Measurements from ENCODE around the gene OR10H4.
"Not testable (repeated sequence)": the region's sequence is repeated elsewhere in the genome, so short reads cannot be mapped to it uniquely, and the experiment has no call there.

DNA sequence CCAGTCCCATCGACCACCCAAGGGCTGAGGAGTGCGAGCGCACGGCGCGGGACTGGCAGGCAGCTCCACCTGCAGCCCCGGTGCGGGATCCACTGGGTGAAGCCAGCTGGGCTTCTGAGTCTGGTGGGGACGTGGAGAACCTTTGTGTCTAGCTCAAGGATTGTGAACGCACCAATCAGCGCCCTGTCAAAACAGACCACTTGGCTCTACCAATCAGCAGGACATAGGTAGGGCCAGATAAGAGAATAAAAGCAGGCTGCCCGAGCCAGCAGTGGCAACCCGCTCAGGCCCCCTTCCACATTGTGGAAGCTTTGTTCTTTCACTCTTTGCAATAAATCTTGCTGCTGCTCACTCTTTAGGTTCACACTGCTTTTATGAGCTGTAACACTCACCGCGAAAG is 48.8 kb upstream of the OR10H4 start:
- TF ChIP-seq, protein P1, sequence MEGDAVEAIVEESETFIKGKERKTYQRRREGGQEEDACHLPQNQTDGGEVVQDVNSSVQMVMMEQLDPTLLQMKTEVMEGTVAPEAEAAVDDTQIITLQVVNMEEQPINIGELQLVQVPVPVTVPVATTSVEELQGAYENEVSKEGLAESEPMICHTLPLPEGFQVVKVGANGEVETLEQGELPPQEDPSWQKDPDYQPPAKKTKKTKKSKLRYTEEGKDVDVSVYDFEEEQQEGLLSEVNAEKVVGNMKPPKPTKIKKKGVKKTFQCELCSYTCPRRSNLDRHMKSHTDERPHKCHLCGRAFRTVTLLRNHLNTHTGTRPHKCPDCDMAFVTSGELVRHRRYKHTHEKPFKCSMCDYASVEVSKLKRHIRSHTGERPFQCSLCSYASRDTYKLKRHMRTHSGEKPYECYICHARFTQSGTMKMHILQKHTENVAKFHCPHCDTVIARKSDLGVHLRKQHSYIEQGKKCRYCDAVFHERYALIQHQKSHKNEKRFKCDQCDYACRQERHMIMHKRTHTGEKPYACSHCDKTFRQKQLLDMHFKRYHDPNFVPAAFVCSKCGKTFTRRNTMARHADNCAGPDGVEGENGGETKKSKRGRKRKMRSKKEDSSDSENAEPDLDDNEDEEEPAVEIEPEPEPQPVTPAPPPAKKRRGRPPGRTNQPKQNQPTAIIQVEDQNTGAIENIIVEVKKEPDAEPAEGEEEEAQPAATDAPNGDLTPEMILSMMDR (IDR thresholded peaks at IDR 0.05; ENCODE audit: low read length) = not testable (repeated sequence)
- not testable (repeated sequence) for TF ChIP-seq EZH2 (optimal IDR thresholded peaks at IDR 0.05; ENCODE audit: low read depth, low read length)
